Tibial artery (tissue), 4 donors: Measurements from ENCODE around the gene POLR2H.
A peak's percentile ranks its signal among the peaks of the same experiment; 100 is the strongest.

Experiments
- DNase-seq, 2 donors: peaks; one replicate each; pipeline ENCODE4 v3.0.0-alpha.2; 2019
- H3K27ac ChIP-seq, 2 donors: fragments of 200-600 bp; sonication (generic) in 1 of 2; 1 replicate in 1 of 2; 2 replicates in 1 of 2; pipeline ENCODE4 v1.5.1; 2018 to 2019; ENCODE audit warnings: mild to moderate bottlenecking in 1 of 2
- H3K27me3 ChIP-seq, 2 donors: fragments of 200-600 bp; sonication (generic) in 1 of 2; one replicate each; pipeline versions ENCODE4 v1.5.1 to v1.6.0; 2016 to 2019
- H3K36me3 ChIP-seq, 3 donors: fragments of 200-600 bp; sonication (generic) in 2 of 3; one replicate each; pipeline ENCODE4 v1.5.1; 2016 to 2019; ENCODE audit warnings: mild to moderate bottlenecking in 2 of 3
- H3K4me1 ChIP-seq, 4 donors: fragments of 200-600 bp; sonication (generic) in 2 of 4; 1 replicate in 3 of 4; 2 replicates in 1 of 4; pipeline ENCODE4 v1.5.1; 2016 to 2019
- H3K4me3 ChIP-seq, 2 donors: fragments of 200-600 bp; sonication (generic) in 1 of 2; 1 replicate in 1 of 2; 2 replicates in 1 of 2; pipeline ENCODE4 v1.5.1; 2018 to 2019; ENCODE audit warnings: mild to moderate bottlenecking in 2 of 2
- H3K9me3 ChIP-seq, 3 donors: fragments of 200-600 bp; sonication (generic) in 1 of 3; one replicate each; pipeline ENCODE4 v1.5.1; 2016 to 2019
- CTCF ChIP-seq, 2 experiments: fragments of 200-600 bp in 1 of 2; fragments of 450-650 bp in 1 of 2; IDR thresholded peaks; one replicate each; pipeline ENCODE4 v1.5.1; 2017 to 2019; ENCODE audit warnings: antibody characterized with exemption in 2 of 2, mild to moderate bottlenecking in 1 of 2, moderate library complexity in 1 of 2
- intact Hi-C: fragments of 100-400 bp; cut with DNase I; formaldehyde crosslinking; loops from one replicate; pipeline ENCODE4 v1.15.0; 2023; ENCODE audit warnings: low total_unique reads

Gene POLR2H

GRCh38 chr3:184372296-184372821, 10.8 kb downstream of the POLR2H start:
- H3K27me3 ChIP-seq: no peaks in the 10 kb centered on the region
- TF ChIP-seq CTCF (IDR thresholded peaks at IDR 0.05): no peak
- no peaks in the 10 kb centered on the region for H3K9me3 ChIP-seq
- peaks cover 0 to 8% (median 0%) of the 10 kb centered on the region in 3 donors for H3K36me3 ChIP-seq
- peaks cover 0 to 39% (median 21%) of the 10 kb centered on the region in 4 donors for H3K4me1 ChIP-seq
- DNase-seq: no peak
- no peak overlapping the region for H3K27ac ChIP-seq
- intact Hi-C loops: loop anchor here (5.0 to 10.0 kb wide), 3 partner anchors 95 to 172 kb away; no protein-coding TSS in a partner anchor
- H3K4me3 ChIP-seq: no peak overlapping the region

GRCh38 chr3:184372911-184373310, 11.4 kb downstream of the POLR2H start:
- DNase-seq: no peak
- intact Hi-C loops: loop anchor here (5.0 to 10.0 kb wide), 3 partner anchors 94 to 172 kb away; no protein-coding TSS in a partner anchor
- H3K4me3 ChIP-seq: no peak overlapping the region
- H3K27me3 ChIP-seq: no peaks in the 10 kb centered on the region
- no peaks in the 10 kb centered on the region for H3K9me3 ChIP-seq
- TF ChIP-seq CTCF (IDR thresholded peaks at IDR 0.05): no peak
- H3K36me3 ChIP-seq: peaks cover 0 to 4% (median 0%) of the 10 kb centered on the region in 3 donors
- no peak overlapping the region for H3K27ac ChIP-seq
- H3K4me1 ChIP-seq: peaks cover 0 to 39% (median 20%) of the 10 kb centered on the region in 4 donors

- TF ChIP-seq CTCF (IDR thresholded peaks at IDR 0.05): no peak
- Histone ChIP-seq H3K4me3 (no peak overlapping the region), H3K36me3 (no peaks in the 10 kb centered on the region), H3K9me3 (no peaks in the 10 kb centered on the region), H3K27me3 (peaks cover 0 to 3% of the 10 kb centered on the region in 2 donors), H3K27ac (no peak overlapping the region), H3K4me1 (peaks cover 0 to 34% (median 18%) of the 10 kb centered on the region in 4 donors)
- peak in 1 of 2 donors; percentile 49 for DNase-seq
- intact Hi-C loops: loop anchor here (5.0 to 10.0 kb wide), 3 partner anchors 94 to 171 kb away; no protein-coding TSS in a partner anchor
Observed at GRCh38 chr3:184373422-184373821, 11.9 kb downstream of the POLR2H start.

GRCh38 chr3:184375747-184376461, 14.4 kb downstream of the POLR2H start:
- no peaks in the 10 kb centered on the region for H3K36me3 ChIP-seq
- H3K27ac ChIP-seq: no peak overlapping the region
- no peak for TF ChIP-seq CTCF (IDR thresholded peaks at IDR 0.05)
- H3K4me3 ChIP-seq: no peak overlapping the region
- intact Hi-C loops: loop anchor here (10.0 kb wide), 1 partner anchor 169 kb away; no protein-coding TSS in a partner anchor
- peaks cover 0 to 23% (median 11%) of the 10 kb centered on the region in 4 donors for H3K4me1 ChIP-seq
- peaks cover 0 to 3% of the 10 kb centered on the region in 2 donors for H3K27me3 ChIP-seq
- no peak for DNase-seq
- H3K9me3 ChIP-seq: no peaks in the 10 kb centered on the region

GRCh38 chr3:184377374-184377773, 15.9 kb downstream of the POLR2H start:
- no peak for DNase-seq
- Histone ChIP-seq H3K36me3 (no peaks in the 10 kb centered on the region), H3K27me3 (peaks cover 0 to 3% of the 10 kb centered on the region in 2 donors), H3K27ac (no peak overlapping the region), H3K4me1 (peaks cover 0 to 24% (median 16%) of the 10 kb centered on the region in 4 donors), H3K9me3 (no peaks in the 10 kb centered on the region), H3K4me3 (no peak overlapping the region)
- no peak for TF ChIP-seq CTCF (IDR thresholded peaks at IDR 0.05)
- intact Hi-C loops: loop anchor here (10.0 kb wide), 1 partner anchor 167 kb away; no protein-coding TSS in a partner anchor
